Transverse colon (tissue), 4 donors: ENCODE data around the gene TOR1AIP1.

Experiments used
- CTCF ChIP-seq, 5 experiments: fragments of 200-600 bp in 3 of 5; fragments of 450-650 bp in 2 of 5; sonication (generic) in 3 of 5; IDR thresholded peaks; 1 replicate in 2 of 5; 2 replicates in 3 of 5; pipeline ENCODE4 v1.5.1; 2016 to 2017; ENCODE audit warnings: antibody characterized with exemption in 5 of 5, inconsistent platforms in 3 of 5, mild to moderate bottlenecking in 2 of 5, moderate library complexity in 1 of 5
- EP300 ChIP-seq: sonication (generic); formaldehyde crosslinking; IDR thresholded peaks from one replicate; pipeline ENCODE4 v1.6.1; 2017; ENCODE audit warnings: antibody characterized with exemption, low read depth
- POLR2A ChIP-seq: fragments of 450-650 bp; IDR thresholded peaks from one replicate; pipeline ENCODE4 v1.6.1; 2016; ENCODE audit warnings: antibody characterized with exemption, mild to moderate bottlenecking, moderate library complexity
- POLR2AphosphoS5 ChIP-seq, 3 donors: sonication (generic); formaldehyde crosslinking; IDR thresholded peaks; one replicate each; pipeline ENCODE4 v1.6.1; 2016; ENCODE audit warnings: antibody characterized with exemption in 3 of 3

- TF ChIP-seq CTCF (IDR thresholded peaks at IDR 0.05): no peak
- no peak for TF ChIP-seq POLR2A
- no peak for TF ChIP-seq POLR2AphosphoS5 (IDR thresholded peaks at IDR 0.05)
- TF ChIP-seq EP300: no peak
These were observed 76.3 kb downstream of the TOR1AIP1 start for GRCh38 chr1:179958359-179958758.
